GM12878 (cell line): ENCODE measurements around the gene CD177. TPM values are rescaled to one million over a fixed set of nuclear protein-coding genes. Genes with fewer than 3 reads are reported as not detected.
"Not testable (repeated sequence)": the region's sequence is repeated elsewhere in the genome, so short reads cannot be mapped to it uniquely, and the experiment has no call there.

ENCODE experiments used
- ATAC-seq: fragments of 200-7000 bp; cut with Tn5 transposase; 3 replicates; pipeline ENCODE4 v1.9.1; 2020; ENCODE audit warnings: mild to moderate bottlenecking, moderate library complexity
- BruUV-seq: library from RNA; stranded (reverse); fragments of 400-500 nt; replicated peaks from 2 replicates; lab custom pipeline; 2021; lab: Mats Ljungman, UMichigan
- CTCF ChIA-PET: fragments of 300-600 bp; sonication (Branson Sonifier 250); formaldehyde crosslinking; extraction: SDS; loops from one replicate; lab custom pipeline; 2021; ENCODE audit warnings: inconsistent platforms; lab: Yijun Ruan, JAX
- POLR2A ChIA-PET: fragments of 350-600 bp; formaldehyde crosslinking; extraction: SDS; loops from one replicate; lab custom pipeline; 2021; ENCODE audit warnings: inconsistent platforms; lab: Charles Lee
- RAD21 ChIA-PET: fragments of 300-600 bp; sonication (Branson Sonifier 250); formaldehyde crosslinking; loops from one replicate; lab custom pipeline; 2023; ENCODE audit warnings: antibody characterized with exemption; ENCODE audit not compliant: unreplicated experiment; lab: Charles Lee
- SMC1A ChIA-PET: fragments of 300-600 bp; sonication (Branson Sonifier 250); formaldehyde crosslinking; loops from one replicate; lab custom pipeline; 2023; ENCODE audit not compliant: unreplicated experiment, uncharacterized antibody; lab: Charles Lee
- DNase-seq: peaks from one replicate; pipeline ENCODE4 v3.0.0-alpha.2; 2011; ENCODE audit warnings: low read depth, low spot score
- FAIRE-seq: peaks from 3 replicates; lab custom pipeline; 2011; peaks lifted over from hg19 to GRCh38; lab: Jason Lieb, UNC
- H2AFZ ChIP-seq: 2 replicates; pipeline ENCODE4 v1.6.0; 2011; ENCODE audit warnings: low read depth, low read length, control low read depth; ENCODE audit not compliant: control insufficient read depth
- H3K27ac ChIP-seq: 2 replicates; pipeline ENCODE4 v1.5.1; 2011; ENCODE audit warnings: control low read depth; ENCODE audit not compliant: control insufficient read depth, insufficient read depth
- H3K27me3 ChIP-seq, 2 experiments: replicated peaks in 1 of 2; 2 replicates each; pipeline versions ENCODE4 v1.6.0 to v1.6.1; 2011; ENCODE audit warnings: low read length in 1 of 2; ENCODE audit not compliant: control insufficient read depth in 2 of 2, insufficient read depth in 2 of 2
- H3K36me3 ChIP-seq, 2 experiments: 2 replicates each; pipeline ENCODE4 v1.5.1; 2011; ENCODE audit warnings: low read length in 1 of 2; ENCODE audit not compliant: control insufficient read depth in 2 of 2, insufficient read depth in 2 of 2
- H3K4me1 ChIP-seq: 2 replicates; pipeline ENCODE4 v1.6.1; 2011; ENCODE audit warnings: mild to moderate bottlenecking, low read length, moderate library complexity, mixed read lengths; ENCODE audit not compliant: control insufficient read depth, insufficient read depth
- H3K4me2 ChIP-seq: 2 replicates; pipeline ENCODE4 v1.6.0; 2011; ENCODE audit warnings: control low read depth; ENCODE audit not compliant: control insufficient read depth, insufficient read depth
- H3K4me3 ChIP-seq: fragments of 200-600 bp; sonication (generic); 2 replicates; pipeline ENCODE4 v1.5.1; 2016
- H3K79me2 ChIP-seq: 2 replicates; pipeline ENCODE4 v1.6.0; 2011; ENCODE audit warnings: low read length; ENCODE audit not compliant: control insufficient read depth, insufficient read depth
- H3K9ac ChIP-seq: 2 replicates; pipeline ENCODE4 v1.8.0; 2011; ENCODE audit warnings: low read length, control low read depth, mixed read lengths; ENCODE audit not compliant: control insufficient read depth, insufficient read depth
- H3K9me3 ChIP-seq: replicated peaks from 3 replicates; pipeline ENCODE4 v1.5.1; 2011; ENCODE audit warnings: mild to moderate bottlenecking, low read length; ENCODE audit not compliant: control insufficient read depth, insufficient read depth
- H4K20me1 ChIP-seq: 2 replicates; pipeline ENCODE4 v1.6.0; 2011; ENCODE audit not compliant: control insufficient read depth, insufficient read depth
- CHD2 ChIP-seq: IDR thresholded peaks from 2 replicates; pipeline ENCODE4 v1.6.1; 2011; ENCODE audit warnings: low read depth, low read length, improper control_type of control experiment, borderline replicate concordance
- KDM1A ChIP-seq: fragments of 200-600 bp; sonication (generic); IDR thresholded peaks from 2 replicates; pipeline ENCODE4 v1.6.1; 2016; ENCODE audit warnings: borderline replicate concordance
- MEF2B ChIP-seq: fragments of 450-650 bp; IDR thresholded peaks from 2 replicates; pipeline ENCODE4 v1.6.1; 2018; ENCODE audit warnings: mild to moderate bottlenecking, moderate library complexity; ENCODE audit not compliant: partially characterized antibody, poor library complexity, severe bottlenecking
- NFXL1 ChIP-seq: fragments of 450-650 bp; IDR thresholded peaks from 2 replicates; pipeline ENCODE4 v1.6.1; 2017; ENCODE audit warnings: antibody characterized with exemption, mild to moderate bottlenecking, borderline replicate concordance
- TBL1XR1 ChIP-seq: IDR thresholded peaks from 2 replicates; pipeline ENCODE4 v1.6.1; 2012; ENCODE audit warnings: low read depth, low read length, improper control_type of control experiment
- ZBTB4 ChIP-seq: fragments of 450-650 bp; formaldehyde crosslinking; IDR thresholded peaks from 2 replicates; pipeline ENCODE4 v1.4.0; 2022; ENCODE audit warnings: mild to moderate bottlenecking, moderate library complexity
- ZNF592 ChIP-seq: fragments of 450-650 bp; IDR thresholded peaks from 2 replicates; pipeline ENCODE4 v1.6.1; 2017; ENCODE audit warnings: mild to moderate bottlenecking, moderate library complexity
- WGBS: methylation state at CpG from one replicate; pipeline ENCODE4 v1.1.6; 2016; ENCODE audit warnings: low lambda C conversion rate; ENCODE audit not compliant: insufficient replicate concordance, insufficient coverage; ENCODE audit errors: missing lambda C conversion rate; 5-methylcytosine and 5-hydroxymethylcytosine counted together
- in situ Hi-C: fragments of 300-500 bp; cut with MboI; formaldehyde crosslinking; loops from 9 replicates; pipeline ENCODE4 v1.14.3; 2018; ENCODE audit warnings: mixed read lengths
- intact Hi-C: fragments of 100-400 bp; cut with micrococcal nuclease; formaldehyde crosslinking; loops from one replicate; pipeline ENCODE4 v1.14.2; 2022; ENCODE audit not compliant: unreplicated experiment
- polyA plus RNA-seq, 11 experiments: library from polyadenylated mRNA; depleted of rRNA in 4 of 11; unstranded in 6 of 11; stranded (reverse) in 5 of 11; fragments of >200 nt; fragmentation: Nextera tagmentation in 4 of 11; fragmentation: Illumina TruSeq in 1 of 11; extraction: Ambion mirVana in 4 of 11; extraction: Trizol in 1 of 11; gene quantifications; 1 replicate in 1 of 11; 2 replicates in 10 of 11; pipeline versions ENCODE4 v1.2.1 to v1.2.3, GENCODE V29; 2011 to 2016; ENCODE audit warnings: inconsistent platforms in 2 of 11, missing spikeins in 2 of 11, low read depth in 1 of 11
- total RNA-seq, 4 experiments: library from RNA; depleted of rRNA in 3 of 4; stranded (reverse); fragments of >200 nt in 3 of 4; fragmentation: Illumina TruSeq in 1 of 4; extraction: Trizol in 1 of 4; gene quantifications; 2 replicates each; pipeline versions ENCODE4 v1.2.1 to v1.2.3, GENCODE V29; 2013 to 2021

Gene CD177
- total and polyA plus RNA-seq, 10 of the 15 experiments (the other 5 are each of a cell fraction or from before 2014, with no cell fraction given) = not detected

- ATAC-seq, H3K9me3 ChIP-seq, DNase-seq, in situ Hi-C loops, SMC1A ChIA-PET, intact Hi-C loops, H3K79me2 ChIP-seq, H3K4me1 ChIP-seq, H3K9ac ChIP-seq, H3K36me3 ChIP-seq, H3K4me3 ChIP-seq, H3K4me2 ChIP-seq, H4K20me1 ChIP-seq, BruUV-seq, H3K27ac ChIP-seq, RAD21 ChIA-PET, H2AFZ ChIP-seq, H3K27me3 ChIP-seq, POLR2A ChIA-PET, FAIRE-seq, CTCF ChIA-PET: not testable (repeated sequence)
- 36% methylated on average over 3 of the region's 4 CpGs for WGBS
Observed at GRCh38 chr19:43329049-43329448, 24.4 kb upstream of the CD177 start.

DNA sequence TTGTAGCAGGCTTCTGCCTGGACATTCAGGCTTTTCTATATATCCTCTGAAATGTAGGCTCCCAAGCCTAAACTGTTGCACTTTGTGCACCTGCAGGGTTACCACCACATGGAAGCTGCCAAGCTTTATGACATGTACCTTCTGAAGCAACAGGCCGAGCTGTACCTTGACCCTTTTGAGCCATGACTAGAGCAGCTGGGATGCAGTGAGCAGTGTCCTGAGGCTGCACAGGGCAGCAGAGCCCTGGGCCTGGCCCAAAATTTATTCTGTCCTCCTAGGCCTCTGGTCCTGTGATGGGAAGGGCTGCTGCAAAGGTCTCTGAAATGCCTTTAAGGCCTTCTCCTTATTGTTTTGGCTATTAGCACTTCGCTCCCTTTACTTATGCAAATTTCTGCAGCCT is 23.5 kb upstream of the CD177 start:
- ChIA-PET RAD21 (no interaction called here), CTCF (no interaction called here), POLR2A (no interaction called here), SMC1A (no interaction called here)
- 4% methylated on average over 2 of the region's 2 CpGs for WGBS
- no peaks in the 10 kb centered on the region for H4K20me1 ChIP-seq
- no peak overlapping the region for H2AFZ ChIP-seq
- intact Hi-C loops (no loop called here), in situ Hi-C loops (no loop called here)
- FAIRE-seq (no peak), ATAC-seq (no peak), DNase-seq (no peak)
- no TSS peak for BruUV-seq
- no peaks in the 10 kb centered on the region for H3K27me3 ChIP-seq
- no peaks in the 10 kb centered on the region for H3K79me2 ChIP-seq
- H3K4me1 ChIP-seq = no peaks in the 10 kb centered on the region
- no peak overlapping the region for H3K9ac ChIP-seq
- no peaks in the 10 kb centered on the region for H3K9me3 ChIP-seq
- H3K4me3 ChIP-seq = no peak overlapping the region
- H3K27ac ChIP-seq = no peak overlapping the region
- no peak overlapping the region for H3K4me2 ChIP-seq
- no peaks in the 10 kb centered on the region for H3K36me3 ChIP-seq
- TF ChIP-seq ZNF592 (no peak), KDM1A (no peak), NFXL1 (no peak), TBL1XR1 (no peak), MEF2B (no peak), ZBTB4 (no peak), CHD2 (no peak)
